ENCODE measurements around the gene CLCF1. TPM values are rescaled to one million over a fixed set of nuclear protein-coding genes. Genes with fewer than 3 reads are reported as not detected.
A peak's percentile ranks its signal among the peaks of the same experiment; 100 is the strongest.

CLCF1 gene
- total and polyA plus RNA-seq, 2 of the 13 experiments (the other 11 are each of a cell fraction or from before 2014, with no cell fraction given) = 0.49 to 0.78 TPM

GRCh38 chr11:67354075-67355022, 19.0 kb downstream of the CLCF1 start (continued):
- TF ChIP-seq SAFB2 (CRISPR knock-in tag; IDR thresholded peaks at IDR 0.05; ENCODE audit: borderline replicate concordance, low read depth) (peak; percentile 61; the same call in 1 of the 2 replicates), RBAK (CRISPR knock-in tag; IDR thresholded peaks at IDR 0.05) (no peak), SMARCE1 (IDR thresholded peaks at IDR 0.05; ENCODE audit: borderline replicate concordance) (no peak), HNF1A (IDR thresholded peaks at IDR 0.05; ENCODE audit: low read depth) (no peak), HNF1A (CRISPR knock-in tag; IDR thresholded peaks at IDR 0.05; ENCODE audit: borderline replicate concordance) (peak; percentile 30; the same call in 1 of the 2 replicates), RXRB (CRISPR knock-in tag; IDR thresholded peaks at IDR 0.05; ENCODE audit: borderline replicate concordance) (peak; percentile 78; the same call in 1 of the 2 replicates), ZNF546 (CRISPR knock-in tag; conservative IDR thresholded peaks at IDR 0.05) (no peak), ATRX (CRISPR knock-in tag; IDR thresholded peaks at IDR 0.05; ENCODE audit: borderline replicate concordance) (no peak), PHF5A (CRISPR knock-in tag; IDR thresholded peaks at IDR 0.05; ENCODE audit: low read depth, unreplicated experiment) (peak; percentile 71), FIP1L1 (IDR thresholded peaks at IDR 0.05; ENCODE audit: borderline replicate concordance, insufficient read depth, low read depth, low read length) (no peak), ZNF644 (CRISPR knock-in tag; IDR thresholded peaks at IDR 0.05; ENCODE audit: low read depth) (peak; percentile 61; the same call in 1 of the 2 replicates), KLF11 (CRISPR knock-in tag; IDR thresholded peaks at IDR 0.05) (peak; percentile 37; the same call in 1 of the 2 replicates), ZNF17 (CRISPR knock-in tag; IDR thresholded peaks at IDR 0.05) (no peak)
- TF ChIP-seq, protein P1, sequence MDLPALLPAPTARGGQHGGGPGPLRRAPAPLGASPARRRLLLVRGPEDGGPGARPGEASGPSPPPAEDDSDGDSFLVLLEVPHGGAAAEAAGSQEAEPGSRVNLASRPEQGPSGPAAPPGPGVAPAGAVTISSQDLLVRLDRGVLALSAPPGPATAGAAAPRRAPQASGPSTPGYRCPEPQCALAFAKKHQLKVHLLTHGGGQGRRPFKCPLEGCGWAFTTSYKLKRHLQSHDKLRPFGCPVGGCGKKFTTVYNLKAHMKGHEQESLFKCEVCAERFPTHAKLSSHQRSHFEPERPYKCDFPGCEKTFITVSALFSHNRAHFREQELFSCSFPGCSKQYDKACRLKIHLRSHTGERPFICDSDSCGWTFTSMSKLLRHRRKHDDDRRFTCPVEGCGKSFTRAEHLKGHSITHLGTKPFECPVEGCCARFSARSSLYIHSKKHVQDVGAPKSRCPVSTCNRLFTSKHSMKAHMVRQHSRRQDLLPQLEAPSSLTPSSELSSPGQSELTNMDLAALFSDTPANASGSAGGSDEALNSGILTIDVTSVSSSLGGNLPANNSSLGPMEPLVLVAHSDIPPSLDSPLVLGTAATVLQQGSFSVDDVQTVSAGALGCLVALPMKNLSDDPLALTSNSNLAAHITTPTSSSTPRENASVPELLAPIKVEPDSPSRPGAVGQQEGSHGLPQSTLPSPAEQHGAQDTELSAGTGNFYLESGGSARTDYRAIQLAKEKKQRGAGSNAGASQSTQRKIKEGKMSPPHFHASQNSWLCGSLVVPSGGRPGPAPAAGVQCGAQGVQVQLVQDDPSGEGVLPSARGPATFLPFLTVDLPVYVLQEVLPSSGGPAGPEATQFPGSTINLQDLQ (CRISPR knock-in tag; IDR thresholded peaks at IDR 0.05) = no peak
- TF ChIP-seq, protein P2, sequence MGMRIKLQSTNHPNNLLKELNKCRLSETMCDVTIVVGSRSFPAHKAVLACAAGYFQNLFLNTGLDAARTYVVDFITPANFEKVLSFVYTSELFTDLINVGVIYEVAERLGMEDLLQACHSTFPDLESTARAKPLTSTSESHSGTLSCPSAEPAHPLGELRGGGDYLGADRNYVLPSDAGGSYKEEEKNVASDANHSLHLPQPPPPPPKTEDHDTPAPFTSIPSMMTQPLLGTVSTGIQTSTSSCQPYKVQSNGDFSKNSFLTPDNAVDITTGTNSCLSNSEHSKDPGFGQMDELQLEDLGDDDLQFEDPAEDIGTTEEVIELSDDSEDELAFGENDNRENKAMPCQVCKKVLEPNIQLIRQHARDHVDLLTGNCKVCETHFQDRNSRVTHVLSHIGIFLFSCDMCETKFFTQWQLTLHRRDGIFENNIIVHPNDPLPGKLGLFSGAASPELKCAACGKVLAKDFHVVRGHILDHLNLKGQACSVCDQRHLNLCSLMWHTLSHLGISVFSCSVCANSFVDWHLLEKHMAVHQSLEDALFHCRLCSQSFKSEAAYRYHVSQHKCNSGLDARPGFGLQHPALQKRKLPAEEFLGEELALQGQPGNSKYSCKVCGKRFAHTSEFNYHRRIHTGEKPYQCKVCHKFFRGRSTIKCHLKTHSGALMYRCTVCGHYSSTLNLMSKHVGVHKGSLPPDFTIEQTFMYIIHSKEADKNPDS (CRISPR knock-in tag; IDR thresholded peaks at IDR 0.05) = no peak
- TF ChIP-seq, protein P3, sequence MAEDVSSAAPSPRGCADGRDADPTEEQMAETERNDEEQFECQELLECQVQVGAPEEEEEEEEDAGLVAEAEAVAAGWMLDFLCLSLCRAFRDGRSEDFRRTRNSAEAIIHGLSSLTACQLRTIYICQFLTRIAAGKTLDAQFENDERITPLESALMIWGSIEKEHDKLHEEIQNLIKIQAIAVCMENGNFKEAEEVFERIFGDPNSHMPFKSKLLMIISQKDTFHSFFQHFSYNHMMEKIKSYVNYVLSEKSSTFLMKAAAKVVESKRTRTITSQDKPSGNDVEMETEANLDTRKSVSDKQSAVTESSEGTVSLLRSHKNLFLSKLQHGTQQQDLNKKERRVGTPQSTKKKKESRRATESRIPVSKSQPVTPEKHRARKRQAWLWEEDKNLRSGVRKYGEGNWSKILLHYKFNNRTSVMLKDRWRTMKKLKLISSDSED (CRISPR knock-in tag; IDR thresholded peaks at IDR 0.05) = no peak

Data from HepG2 (cell line).